ENCODE measurements around the gene TMEM178B.

TMEM178B gene

DNA sequence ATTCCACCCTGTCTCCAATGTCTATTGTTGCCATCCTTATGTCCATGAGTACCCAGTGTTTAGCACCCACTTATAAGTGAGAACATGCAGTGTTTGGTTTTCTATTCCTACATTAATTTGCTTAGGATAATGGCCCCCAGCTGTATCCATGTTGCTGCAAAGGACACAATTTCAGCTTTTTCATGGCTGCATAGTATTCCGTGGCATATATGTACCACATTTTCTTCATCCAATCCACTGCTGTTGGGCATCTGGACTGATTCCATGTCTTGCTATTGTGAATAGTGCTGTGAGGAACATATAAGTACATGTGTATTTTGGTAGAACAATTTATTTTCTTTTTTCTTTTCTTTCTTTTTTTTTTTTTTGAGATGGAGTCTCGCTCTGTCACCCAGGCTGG lies 68.2 kb downstream of the TMEM178B start:
- no peaks in the 10 kb centered on the region for H3K36me3 ChIP-seq (ENCODE audit: insufficient read depth, insufficient read length, low read length)
- no peak overlapping the region for H3K9ac ChIP-seq (ENCODE audit: insufficient read length, low read depth)
- no peaks in the 10 kb centered on the region for H3K4me1 ChIP-seq (ENCODE audit: insufficient read depth, insufficient read length)
- no peaks in the 10 kb centered on the region for H3K27me3 ChIP-seq (ENCODE audit: insufficient read depth, insufficient read length)
- TF ChIP-seq ZNF274 (IDR thresholded peaks at IDR 0.05; ENCODE audit: low read depth, low read length) (no peak), YY1 (IDR thresholded peaks at IDR 0.05; ENCODE audit: insufficient read depth, insufficient read length) (no peak), SUZ12 (IDR thresholded peaks at IDR 0.05; ENCODE audit: extremely low read depth, insufficient read depth, insufficient read length) (no peak)
- H3K4me3 ChIP-seq (ENCODE audit: insufficient read length, low read depth) = no peak overlapping the region
- DNase-seq (ENCODE audit: low read depth, low spot score) = no peak
- H3K9me3 ChIP-seq (ENCODE audit: insufficient read depth, low read length) = no peaks in the 10 kb centered on the region

- H3K4me1 ChIP-seq (ENCODE audit: insufficient read depth, insufficient read length) = no peaks in the 10 kb centered on the region
- no peaks in the 10 kb centered on the region for H3K36me3 ChIP-seq (ENCODE audit: insufficient read depth, insufficient read length, low read length)
- no peaks in the 10 kb centered on the region for H3K9me3 ChIP-seq (ENCODE audit: insufficient read depth, low read length)
- DNase-seq (ENCODE audit: low read depth, low spot score) = no peak
- no peaks in the 10 kb centered on the region for H3K27me3 ChIP-seq (ENCODE audit: insufficient read depth, insufficient read length)
- no peak overlapping the region for H3K4me3 ChIP-seq (ENCODE audit: insufficient read length, low read depth)
- TF ChIP-seq YY1 (IDR thresholded peaks at IDR 0.05; ENCODE audit: insufficient read depth, insufficient read length) (no peak), SUZ12 (IDR thresholded peaks at IDR 0.05; ENCODE audit: extremely low read depth, insufficient read depth, insufficient read length) (no peak), ZNF274 (IDR thresholded peaks at IDR 0.05; ENCODE audit: low read depth, low read length) (no peak)
- H3K9ac ChIP-seq (ENCODE audit: insufficient read length, low read depth) = no peak overlapping the region
Observed at GRCh38 chr7:141144921-141145629, 71.2 kb downstream of the TMEM178B start.

DNA sequence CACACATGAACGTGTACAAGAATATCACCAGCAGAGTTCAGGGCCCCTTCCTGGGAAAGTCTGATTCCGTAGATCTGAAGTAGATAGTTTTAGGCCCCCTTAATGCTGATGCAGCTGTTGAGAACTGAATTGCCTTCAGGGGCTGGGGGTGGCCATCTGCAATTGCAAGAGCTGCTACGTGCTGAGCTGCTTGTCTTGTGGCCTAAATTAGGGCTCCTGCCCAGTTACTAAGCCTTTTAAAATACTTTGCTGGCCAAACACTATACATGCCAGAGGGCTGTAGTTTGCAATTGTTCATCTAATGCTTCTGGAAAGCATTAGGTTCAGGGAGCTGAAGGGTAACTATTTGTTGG lies 71.7 kb downstream of the TMEM178B start:
- Histone ChIP-seq H3K9ac (ENCODE audit: insufficient read length, low read depth) (no peak overlapping the region), H3K4me3 (ENCODE audit: insufficient read length, low read depth) (no peak overlapping the region), H3K4me1 (ENCODE audit: insufficient read depth, insufficient read length) (no peaks in the 10 kb centered on the region), H3K27me3 (ENCODE audit: insufficient read depth, insufficient read length) (no peaks in the 10 kb centered on the region), H3K36me3 (ENCODE audit: insufficient read depth, insufficient read length, low read length) (no peaks in the 10 kb centered on the region), H3K9me3 (ENCODE audit: insufficient read depth, low read length) (no peaks in the 10 kb centered on the region)
- TF ChIP-seq SUZ12 (IDR thresholded peaks at IDR 0.05; ENCODE audit: extremely low read depth, insufficient read depth, insufficient read length) (no peak), ZNF274 (IDR thresholded peaks at IDR 0.05; ENCODE audit: low read depth, low read length) (no peak), YY1 (IDR thresholded peaks at IDR 0.05; ENCODE audit: insufficient read depth, insufficient read length) (no peak)
- no peak for DNase-seq (ENCODE audit: low read depth, low spot score)

DNA sequence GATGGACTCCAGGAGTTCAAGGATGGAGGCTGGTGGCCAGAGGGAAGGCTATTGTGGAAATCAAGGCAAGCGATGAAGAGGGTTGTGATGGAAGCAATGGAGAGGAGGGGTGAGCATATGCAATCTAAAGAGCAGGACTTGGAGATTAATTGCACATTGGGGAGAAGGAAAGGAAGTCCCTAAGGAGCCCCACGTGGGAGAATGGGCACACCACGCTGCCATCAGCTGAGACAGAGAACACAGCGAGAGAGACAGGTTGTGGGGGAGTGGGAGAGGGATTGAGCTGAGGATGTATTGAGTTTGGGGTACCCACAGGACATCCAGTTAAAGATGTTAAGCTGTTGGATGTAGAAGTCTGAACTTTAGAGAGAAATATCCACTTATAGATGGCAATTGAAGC lies 73.6 kb downstream of the TMEM178B start:
- H3K9me3 ChIP-seq (ENCODE audit: insufficient read depth, low read length) = no peaks in the 10 kb centered on the region
- no peak overlapping the region for H3K4me3 ChIP-seq (ENCODE audit: insufficient read length, low read depth)
- TF ChIP-seq YY1 (IDR thresholded peaks at IDR 0.05; ENCODE audit: insufficient read depth, insufficient read length) (no peak), ZNF274 (IDR thresholded peaks at IDR 0.05; ENCODE audit: low read depth, low read length) (no peak), SUZ12 (IDR thresholded peaks at IDR 0.05; ENCODE audit: extremely low read depth, insufficient read depth, insufficient read length) (no peak)
- H3K9ac ChIP-seq (ENCODE audit: insufficient read length, low read depth) = no peak overlapping the region
- DNase-seq (ENCODE audit: low read depth, low spot score) = no peak
- H3K4me1 ChIP-seq (ENCODE audit: insufficient read depth, insufficient read length) = no peaks in the 10 kb centered on the region
- no peaks in the 10 kb centered on the region for H3K27me3 ChIP-seq (ENCODE audit: insufficient read depth, insufficient read length)
- H3K36me3 ChIP-seq (ENCODE audit: insufficient read depth, insufficient read length, low read length) = no peaks in the 10 kb centered on the region

DNA sequence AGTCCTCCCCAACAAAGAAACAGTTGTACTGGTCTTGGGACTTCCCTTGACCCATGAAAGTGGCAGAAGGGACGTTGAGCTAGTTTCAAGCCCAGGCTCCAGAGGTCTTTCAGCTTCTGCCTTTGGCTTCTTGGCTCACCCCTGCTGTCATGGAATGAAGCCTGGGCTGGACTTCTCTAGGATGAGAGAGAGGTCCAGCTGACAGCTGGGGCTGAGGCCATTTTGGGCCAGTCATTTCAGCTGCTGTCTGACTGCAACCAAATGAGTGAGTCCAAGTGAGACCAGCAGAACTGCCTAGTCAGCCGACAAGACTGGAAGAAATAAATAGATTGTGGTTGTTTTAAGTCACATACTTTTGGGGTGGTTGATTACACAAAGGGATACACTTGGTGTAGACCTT lies 76.6 kb downstream of the TMEM178B start:
- no peaks in the 10 kb centered on the region for H3K36me3 ChIP-seq (ENCODE audit: insufficient read depth, insufficient read length, low read length)
- H3K4me1 ChIP-seq (ENCODE audit: insufficient read depth, insufficient read length) = no peaks in the 10 kb centered on the region
- no peaks in the 10 kb centered on the region for H3K9me3 ChIP-seq (ENCODE audit: insufficient read depth, low read length)
- no peaks in the 10 kb centered on the region for H3K27me3 ChIP-seq (ENCODE audit: insufficient read depth, insufficient read length)
- no peak for DNase-seq (ENCODE audit: low read depth, low spot score)
- H3K4me3 ChIP-seq (ENCODE audit: insufficient read length, low read depth) = no peak overlapping the region
- H3K9ac ChIP-seq (ENCODE audit: insufficient read length, low read depth) = no peak overlapping the region
- TF ChIP-seq ZNF274 (IDR thresholded peaks at IDR 0.05; ENCODE audit: low read depth, low read length) (no peak), YY1 (IDR thresholded peaks at IDR 0.05; ENCODE audit: insufficient read depth, insufficient read length) (no peak), SUZ12 (IDR thresholded peaks at IDR 0.05; ENCODE audit: extremely low read depth, insufficient read depth, insufficient read length) (no peak)

GRCh38 chr7:141151746-141152145 lies 77.9 kb downstream of the TMEM178B start:
- Histone ChIP-seq H3K4me3 (ENCODE audit: insufficient read length, low read depth) (no peak overlapping the region), H3K36me3 (ENCODE audit: insufficient read depth, insufficient read length, low read length) (no peaks in the 10 kb centered on the region), H3K9ac (ENCODE audit: insufficient read length, low read depth) (no peak overlapping the region), H3K4me1 (ENCODE audit: insufficient read depth, insufficient read length) (no peaks in the 10 kb centered on the region), H3K9me3 (ENCODE audit: insufficient read depth, low read length) (no peaks in the 10 kb centered on the region), H3K27me3 (ENCODE audit: insufficient read depth, insufficient read length) (no peaks in the 10 kb centered on the region)
- DNase-seq (ENCODE audit: low read depth, low spot score) = no peak
- TF ChIP-seq YY1 (IDR thresholded peaks at IDR 0.05; ENCODE audit: insufficient read depth, insufficient read length) (no peak), SUZ12 (IDR thresholded peaks at IDR 0.05; ENCODE audit: extremely low read depth, insufficient read depth, insufficient read length) (no peak), ZNF274 (IDR thresholded peaks at IDR 0.05; ENCODE audit: low read depth, low read length) (no peak)

DNA sequence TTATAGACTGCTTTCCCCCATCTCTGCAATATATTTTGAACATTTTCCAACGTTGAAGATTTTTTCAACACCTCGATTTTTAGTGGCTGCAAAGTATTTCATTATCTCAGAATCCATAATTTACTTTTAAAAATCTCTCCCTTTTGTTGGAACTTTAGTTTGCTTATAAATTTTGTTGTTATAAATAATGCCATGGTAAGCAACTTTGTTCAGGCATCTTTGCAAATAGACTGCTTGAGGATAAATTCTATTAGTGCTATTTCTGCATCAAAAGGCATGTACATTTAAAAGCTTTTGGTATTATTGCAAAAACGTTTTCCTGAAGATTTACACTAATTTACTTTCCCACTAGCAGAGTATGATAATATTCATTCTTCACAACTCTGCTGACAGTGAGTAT lies 79.4 kb downstream of the TMEM178B start:
- Histone ChIP-seq H3K9me3 (ENCODE audit: insufficient read depth, low read length) (no peaks in the 10 kb centered on the region), H3K36me3 (ENCODE audit: insufficient read depth, insufficient read length, low read length) (no peaks in the 10 kb centered on the region), H3K4me1 (ENCODE audit: insufficient read depth, insufficient read length) (no peaks in the 10 kb centered on the region), H3K9ac (ENCODE audit: insufficient read length, low read depth) (no peak overlapping the region), H3K27me3 (ENCODE audit: insufficient read depth, insufficient read length) (no peaks in the 10 kb centered on the region), H3K4me3 (ENCODE audit: insufficient read length, low read depth) (no peak overlapping the region)
- no peak for DNase-seq (ENCODE audit: low read depth, low spot score)
- TF ChIP-seq SUZ12 (IDR thresholded peaks at IDR 0.05; ENCODE audit: extremely low read depth, insufficient read depth, insufficient read length) = no peak
- no peak for TF ChIP-seq ZNF274 (IDR thresholded peaks at IDR 0.05; ENCODE audit: low read depth, low read length)
- no peak for TF ChIP-seq YY1 (IDR thresholded peaks at IDR 0.05; ENCODE audit: insufficient read depth, insufficient read length)

All from NT2/D1 (cell line).